ENCODE data around the gene MPHOSPH6.

MPHOSPH6 gene

GRCh38 chr16:82187829-82188228, 17.8 kb upstream of the MPHOSPH6 start:
- H3K4me3 ChIP-seq (ENCODE audit: low read length) = no peak overlapping the region
- H3K36me3 ChIP-seq (ENCODE audit: control insufficient read depth, insufficient read depth, low read length) = no peaks in the 10 kb centered on the region
- no peaks in the 10 kb centered on the region for H3K4me1 ChIP-seq (ENCODE audit: control insufficient read depth, insufficient read depth, low read length)
- no peak overlapping the region for H3K9ac ChIP-seq (ENCODE audit: low read length)
- no peaks in the 10 kb centered on the region for H3K27me3 ChIP-seq (ENCODE audit: control insufficient read depth, insufficient read depth, low read length)
- no peak overlapping the region for H3K27ac ChIP-seq (ENCODE audit: low read depth, low read length)

GRCh38 chr16:82185012-82185411, 15.0 kb upstream of the MPHOSPH6 start:
- Histone ChIP-seq H3K27ac (ENCODE audit: low read depth, low read length) (no peak overlapping the region), H3K9ac (ENCODE audit: low read length) (no peak overlapping the region), H3K4me1 (ENCODE audit: control insufficient read depth, insufficient read depth, low read length) (no peaks in the 10 kb centered on the region), H3K4me3 (ENCODE audit: low read length) (no peak overlapping the region), H3K27me3 (ENCODE audit: control insufficient read depth, insufficient read depth, low read length) (no peaks in the 10 kb centered on the region), H3K36me3 (ENCODE audit: control insufficient read depth, insufficient read depth, low read length) (no peaks in the 10 kb centered on the region)

- Histone ChIP-seq H3K36me3 (ENCODE audit: control insufficient read depth, insufficient read depth, low read length) (no peaks in the 10 kb centered on the region), H3K9ac (ENCODE audit: low read length) (no peak overlapping the region), H3K4me1 (ENCODE audit: control insufficient read depth, insufficient read depth, low read length) (no peaks in the 10 kb centered on the region), H3K4me3 (ENCODE audit: low read length) (no peak overlapping the region), H3K27me3 (ENCODE audit: control insufficient read depth, insufficient read depth, low read length) (no peaks in the 10 kb centered on the region), H3K27ac (ENCODE audit: low read depth, low read length) (no peak overlapping the region)
Observed at GRCh38 chr16:82184213-82184612, 14.2 kb upstream of the MPHOSPH6 start.

- H3K27ac ChIP-seq (ENCODE audit: low read depth, low read length) = no peak overlapping the region
- no peak overlapping the region for H3K4me3 ChIP-seq (ENCODE audit: low read length)
- H3K4me1 ChIP-seq (ENCODE audit: control insufficient read depth, insufficient read depth, low read length) = no peaks in the 10 kb centered on the region
- H3K27me3 ChIP-seq (ENCODE audit: control insufficient read depth, insufficient read depth, low read length) = no peaks in the 10 kb centered on the region
- no peaks in the 10 kb centered on the region for H3K36me3 ChIP-seq (ENCODE audit: control insufficient read depth, insufficient read depth, low read length)
- H3K9ac ChIP-seq (ENCODE audit: low read length) = no peak overlapping the region
Observed at GRCh38 chr16:82183004-82183397, 13.0 kb upstream of the MPHOSPH6 start.

- no peaks in the 10 kb centered on the region for H3K36me3 ChIP-seq (ENCODE audit: control insufficient read depth, insufficient read depth, low read length)
- H3K9ac ChIP-seq (ENCODE audit: low read length) = no peak overlapping the region
- H3K27me3 ChIP-seq (ENCODE audit: control insufficient read depth, insufficient read depth, low read length) = no peaks in the 10 kb centered on the region
- H3K4me1 ChIP-seq (ENCODE audit: control insufficient read depth, insufficient read depth, low read length) = no peaks in the 10 kb centered on the region
- no peak overlapping the region for H3K4me3 ChIP-seq (ENCODE audit: low read length)
- no peak overlapping the region for H3K27ac ChIP-seq (ENCODE audit: low read depth, low read length)
Observed at GRCh38 chr16:82182266-82183003, 12.4 kb upstream of the MPHOSPH6 start.

GRCh38 chr16:82181461-82182185, 11.6 kb upstream of the MPHOSPH6 start:
- Histone ChIP-seq H3K27ac (ENCODE audit: low read depth, low read length) (no peak overlapping the region), H3K36me3 (ENCODE audit: control insufficient read depth, insufficient read depth, low read length) (no peaks in the 10 kb centered on the region)

GRCh38 chr16:82178352-82178751, 8.3 kb upstream of the MPHOSPH6 start:
- no peaks in the 10 kb centered on the region for H3K36me3 ChIP-seq (ENCODE audit: control insufficient read depth, insufficient read depth, low read length)

More at GRCh38 chr16:82181461-82182185, 11.6 kb upstream of the MPHOSPH6 start:
- Histone ChIP-seq H3K4me1 (ENCODE audit: control insufficient read depth, insufficient read depth, low read length) (no peaks in the 10 kb centered on the region), H3K27me3 (ENCODE audit: control insufficient read depth, insufficient read depth, low read length) (no peaks in the 10 kb centered on the region), H3K9ac (ENCODE audit: low read length) (no peak overlapping the region), H3K4me3 (ENCODE audit: low read length) (no peak overlapping the region)

GRCh38 chr16:82177555-82177954, 7.5 kb upstream of the MPHOSPH6 start:
- Histone ChIP-seq H3K4me3 (ENCODE audit: low read length) (no peak overlapping the region), H3K4me1 (ENCODE audit: control insufficient read depth, insufficient read depth, low read length) (no peaks in the 10 kb centered on the region), H3K27me3 (ENCODE audit: control insufficient read depth, insufficient read depth, low read length) (no peaks in the 10 kb centered on the region), H3K9ac (ENCODE audit: low read length) (no peak overlapping the region), H3K36me3 (ENCODE audit: control insufficient read depth, insufficient read depth, low read length) (no peaks in the 10 kb centered on the region), H3K27ac (ENCODE audit: low read depth, low read length) (no peak overlapping the region)

More at GRCh38 chr16:82178352-82178751, 8.3 kb upstream of the MPHOSPH6 start:
- Histone ChIP-seq H3K4me1 (ENCODE audit: control insufficient read depth, insufficient read depth, low read length) (no peaks in the 10 kb centered on the region), H3K27ac (ENCODE audit: low read depth, low read length) (no peak overlapping the region), H3K27me3 (ENCODE audit: control insufficient read depth, insufficient read depth, low read length) (no peaks in the 10 kb centered on the region), H3K9ac (ENCODE audit: low read length) (no peak overlapping the region), H3K4me3 (ENCODE audit: low read length) (no peak overlapping the region)

GRCh38 chr16:82176204-82176603, 6.2 kb upstream of the MPHOSPH6 start:
- no peaks in the 10 kb centered on the region for H3K27me3 ChIP-seq (ENCODE audit: control insufficient read depth, insufficient read depth, low read length)

GRCh38 chr16:82175627-82176026, 5.6 kb upstream of the MPHOSPH6 start:
- Histone ChIP-seq H3K9ac (ENCODE audit: low read length) (no peak overlapping the region), H3K4me3 (ENCODE audit: low read length) (no peak overlapping the region), H3K27me3 (ENCODE audit: control insufficient read depth, insufficient read depth, low read length) (no peaks in the 10 kb centered on the region)

More at GRCh38 chr16:82176204-82176603, 6.2 kb upstream of the MPHOSPH6 start:
- H3K27ac ChIP-seq (ENCODE audit: low read depth, low read length) = no peak overlapping the region
- H3K4me3 ChIP-seq (ENCODE audit: low read length) = no peak overlapping the region
- H3K36me3 ChIP-seq (ENCODE audit: control insufficient read depth, insufficient read depth, low read length) = no peaks in the 10 kb centered on the region
- H3K9ac ChIP-seq (ENCODE audit: low read length) = no peak overlapping the region
- no peaks in the 10 kb centered on the region for H3K4me1 ChIP-seq (ENCODE audit: control insufficient read depth, insufficient read depth, low read length)

GRCh38 chr16:82167670-82168069, 2.4 kb downstream of the MPHOSPH6 start:
- peaks cover 5% of the 10 kb centered on the region for H3K4me1 ChIP-seq (ENCODE audit: control insufficient read depth, insufficient read depth, low read length)
- no peak overlapping the region for H3K27ac ChIP-seq (ENCODE audit: low read depth, low read length)
- no peak overlapping the region for H3K9ac ChIP-seq (ENCODE audit: low read length)
- no peaks in the 10 kb centered on the region for H3K36me3 ChIP-seq (ENCODE audit: control insufficient read depth, insufficient read depth, low read length)
- no peaks in the 10 kb centered on the region for H3K27me3 ChIP-seq (ENCODE audit: control insufficient read depth, insufficient read depth, low read length)
- H3K4me3 ChIP-seq (ENCODE audit: low read length) = no peak overlapping the region

More at GRCh38 chr16:82175627-82176026, 5.6 kb upstream of the MPHOSPH6 start:
- Histone ChIP-seq H3K36me3 (ENCODE audit: control insufficient read depth, insufficient read depth, low read length) (no peaks in the 10 kb centered on the region), H3K4me1 (ENCODE audit: control insufficient read depth, insufficient read depth, low read length) (no peaks in the 10 kb centered on the region), H3K27ac (ENCODE audit: low read depth, low read length) (no peak overlapping the region)

- H3K27ac ChIP-seq (ENCODE audit: low read depth, low read length) = no peak overlapping the region
- peaks cover 4% of the 10 kb centered on the region for H3K36me3 ChIP-seq (ENCODE audit: control insufficient read depth, insufficient read depth, low read length)
- no peaks in the 10 kb centered on the region for H3K27me3 ChIP-seq (ENCODE audit: control insufficient read depth, insufficient read depth, low read length)
Observed at GRCh38 chr16:82160226-82160625, 9.8 kb downstream of the MPHOSPH6 start.

More at GRCh38 chr16:82160226-82160625, 9.8 kb downstream of the MPHOSPH6 start:
- Histone ChIP-seq H3K4me1 (ENCODE audit: control insufficient read depth, insufficient read depth, low read length) (no peaks in the 10 kb centered on the region), H3K9ac (ENCODE audit: low read length) (no peak overlapping the region), H3K4me3 (ENCODE audit: low read length) (no peak overlapping the region)

Measured in rectal smooth muscle tissue (tissue), 1 donor.